Glutamatergic neuron (in vitro differentiated cells): Measurements from ENCODE around the gene UPF3A. TPM values are rescaled to one million over a fixed set of nuclear protein-coding genes. Genes with fewer than 3 reads are reported as not detected.

Experiments
- DNase-seq: peaks from one replicate; pipeline ENCODE4 v3.0.0; 2022
- H3K27ac Mint-ChIP-seq: one replicate; pipeline ENCODE4 v1.8.0; 2020; ENCODE audit warnings: mild to moderate bottlenecking, mixed read lengths, inconsistent platforms; ENCODE audit not compliant: unreplicated experiment
- H3K27me3 Mint-ChIP-seq: one replicate; pipeline ENCODE4 v1.8.0; 2020; ENCODE audit warnings: mild to moderate bottlenecking, moderate library complexity, mixed read lengths, inconsistent platforms; ENCODE audit not compliant: unreplicated experiment
- H3K36me3 Mint-ChIP-seq: one replicate; pipeline ENCODE4 v1.8.0; 2020; ENCODE audit warnings: mild to moderate bottlenecking, mixed read lengths, inconsistent platforms; ENCODE audit not compliant: unreplicated experiment
- H3K4me1 Mint-ChIP-seq: one replicate; pipeline ENCODE4 v1.8.0; 2020; ENCODE audit warnings: mild to moderate bottlenecking, low read depth, mixed read lengths, inconsistent platforms; ENCODE audit not compliant: unreplicated experiment
- H3K4me3 Mint-ChIP-seq: one replicate; pipeline ENCODE4 v1.8.0; 2020; ENCODE audit warnings: mild to moderate bottlenecking, mixed read lengths, inconsistent platforms; ENCODE audit not compliant: unreplicated experiment
- H3K9me3 Mint-ChIP-seq: one replicate; pipeline ENCODE4 v1.8.0; 2020; ENCODE audit warnings: mild to moderate bottlenecking, moderate library complexity, mixed read lengths, inconsistent platforms; ENCODE audit not compliant: unreplicated experiment
- total RNA-seq: library from RNA; stranded (reverse); fragmentation: NEBNext Ultra II Directional; extraction: Animal tissue kit (Norgen Biotek cat#: 25700); gene quantifications from one replicate; pipeline ENCODE4 v1.2.1, GENCODE V29; 2021; ENCODE audit not compliant: unreplicated experiment
- TF ChIP-seq, protein P1 (sequence below): fragments of 200-600 bp; sonication (generic); IDR thresholded peaks from one replicate; pipeline ENCODE4 v1.5.0; 2021; ENCODE audit not compliant: partially characterized antibody, unreplicated experiment

UPF3A gene
- total RNA-seq, 1 donor from 2014 or later: 108 TPM

DNA sequence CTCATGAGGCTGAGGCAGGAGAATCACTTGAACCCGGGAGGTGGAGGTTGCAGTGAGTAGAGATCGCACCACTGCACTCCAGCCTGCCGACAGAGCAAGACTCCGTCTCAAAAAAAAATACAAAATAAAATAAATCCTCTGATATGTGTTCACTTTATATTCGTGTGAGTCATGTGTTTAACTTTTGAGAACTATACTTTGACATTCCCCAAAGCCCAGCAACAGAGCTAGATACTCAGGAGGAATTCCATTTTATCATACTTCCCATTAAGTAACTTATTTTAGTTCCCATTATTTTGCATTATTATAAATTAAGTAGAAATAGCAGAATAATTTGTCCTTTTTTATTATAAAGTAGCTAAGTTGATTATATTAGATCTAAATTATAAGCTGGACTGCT is 29.6 kb downstream of the UPF3A start:
- peak overlapping the region; percentile 48 for H3K27ac Mint-ChIP-seq
- H3K27me3 Mint-ChIP-seq: peaks cover 10% of the 10 kb centered on the region
- TF ChIP-seq, protein P1, sequence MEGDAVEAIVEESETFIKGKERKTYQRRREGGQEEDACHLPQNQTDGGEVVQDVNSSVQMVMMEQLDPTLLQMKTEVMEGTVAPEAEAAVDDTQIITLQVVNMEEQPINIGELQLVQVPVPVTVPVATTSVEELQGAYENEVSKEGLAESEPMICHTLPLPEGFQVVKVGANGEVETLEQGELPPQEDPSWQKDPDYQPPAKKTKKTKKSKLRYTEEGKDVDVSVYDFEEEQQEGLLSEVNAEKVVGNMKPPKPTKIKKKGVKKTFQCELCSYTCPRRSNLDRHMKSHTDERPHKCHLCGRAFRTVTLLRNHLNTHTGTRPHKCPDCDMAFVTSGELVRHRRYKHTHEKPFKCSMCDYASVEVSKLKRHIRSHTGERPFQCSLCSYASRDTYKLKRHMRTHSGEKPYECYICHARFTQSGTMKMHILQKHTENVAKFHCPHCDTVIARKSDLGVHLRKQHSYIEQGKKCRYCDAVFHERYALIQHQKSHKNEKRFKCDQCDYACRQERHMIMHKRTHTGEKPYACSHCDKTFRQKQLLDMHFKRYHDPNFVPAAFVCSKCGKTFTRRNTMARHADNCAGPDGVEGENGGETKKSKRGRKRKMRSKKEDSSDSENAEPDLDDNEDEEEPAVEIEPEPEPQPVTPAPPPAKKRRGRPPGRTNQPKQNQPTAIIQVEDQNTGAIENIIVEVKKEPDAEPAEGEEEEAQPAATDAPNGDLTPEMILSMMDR: no peak
- no peak overlapping the region for H3K4me3 Mint-ChIP-seq
- H3K4me1 Mint-ChIP-seq: peaks cover 20% of the 10 kb centered on the region
- peaks cover 5% of the 10 kb centered on the region for H3K9me3 Mint-ChIP-seq
- DNase-seq: no peak
- H3K36me3 Mint-ChIP-seq: no peaks in the 10 kb centered on the region

DNA sequence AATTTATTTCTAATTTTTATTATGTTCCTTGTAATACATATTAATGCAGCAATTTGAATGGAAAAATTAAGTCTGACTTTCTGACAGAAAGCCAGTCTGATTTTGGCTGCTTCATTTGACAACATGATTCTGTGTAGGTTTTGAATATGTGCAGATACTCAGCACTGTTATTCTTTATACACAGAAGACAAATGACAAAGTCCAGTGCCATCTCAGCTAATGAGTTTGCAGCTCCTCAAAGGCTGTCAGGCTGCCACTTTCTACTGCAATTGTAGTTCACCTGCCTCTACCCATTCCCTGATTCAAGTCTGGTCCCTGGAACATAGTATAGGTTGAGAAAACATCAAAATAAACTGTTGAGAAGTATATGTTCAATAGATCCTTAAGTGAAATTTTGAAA is 30.0 kb downstream of the UPF3A start:
- peaks cover 5% of the 10 kb centered on the region for H3K9me3 Mint-ChIP-seq
- TF ChIP-seq, protein P1: no peak
- H3K4me3 Mint-ChIP-seq: no peak overlapping the region
- H3K36me3 Mint-ChIP-seq: no peaks in the 10 kb centered on the region
- H3K27ac Mint-ChIP-seq: no peak overlapping the region
- DNase-seq: no peak
- H3K27me3 Mint-ChIP-seq: peaks cover 10% of the 10 kb centered on the region
- peaks cover 20% of the 10 kb centered on the region for H3K4me1 Mint-ChIP-seq

GRCh38 chr13:114311908-114312307 is 30.5 kb downstream of the UPF3A start:
- H3K4me1 Mint-ChIP-seq: peaks cover 20% of the 10 kb centered on the region
- peaks cover 10% of the 10 kb centered on the region for H3K27me3 Mint-ChIP-seq
- no peaks in the 10 kb centered on the region for H3K36me3 Mint-ChIP-seq
- H3K4me3 Mint-ChIP-seq: no peak overlapping the region
- H3K9me3 Mint-ChIP-seq: peaks cover 5% of the 10 kb centered on the region
- no peak for DNase-seq
- TF ChIP-seq, protein P1: no peak
- H3K27ac Mint-ChIP-seq: no peak overlapping the region

GRCh38 chr13:114313061-114313860 is 31.9 kb downstream of the UPF3A start:
- peaks cover 5% of the 10 kb centered on the region for H3K9me3 Mint-ChIP-seq
- H3K4me1 Mint-ChIP-seq: peaks cover 20% of the 10 kb centered on the region
- TF ChIP-seq, protein P1: no peak
- H3K27me3 Mint-ChIP-seq: peaks cover 10% of the 10 kb centered on the region
- no peak for DNase-seq
- no peaks in the 10 kb centered on the region for H3K36me3 Mint-ChIP-seq
- H3K27ac Mint-ChIP-seq: peak overlapping the region; percentile 44
- peak overlapping the region; percentile 92 for H3K4me3 Mint-ChIP-seq

GRCh38 chr13:114314074-114314912 is 32.9 kb downstream of the UPF3A start, which contains the start of gene CHAMP1:
Gene CHAMP1, plus strand, starts transcription at chr13:114314503. Its CDS starts 9,340 bp downstream, at chr13:114323843.
- peaks cover 24% of the 10 kb centered on the region for H3K4me1 Mint-ChIP-seq
- H3K9me3 Mint-ChIP-seq: peaks cover 5% of the 10 kb centered on the region

More at GRCh38 chr13:114314074-114314912, 32.9 kb downstream of the UPF3A start, which contains the start of gene CHAMP1:
- Mint-ChIP-seq H3K27me3 (peaks cover 10% of the 10 kb centered on the region), H3K4me3 (peak within 1 kb of the TSS; percentile 97), H3K36me3 (no peaks in the 10 kb centered on the region), H3K27ac (peak within 1 kb of the TSS; percentile 87)
- TF ChIP-seq, protein P1: no peak
- peak; percentile 93 for DNase-seq
